ENCODE measurements around the gene HMCN2.

Gene HMCN2

GRCh38 chr9:130232899-130233586 is 32.5 kb upstream of the HMCN2 start:
- Histone ChIP-seq H3K27ac (no peak overlapping the region), H3K4me1 (ENCODE audit: low read depth, poor library complexity, severe bottlenecking) (no peaks in the 10 kb centered on the region), H2AFZ (ENCODE audit: low read depth) (no peak overlapping the region), H4K20me1 (ENCODE audit: insufficient read depth) (no peaks in the 10 kb centered on the region), H3K79me2 (ENCODE audit: insufficient read depth, low read depth) (no peaks in the 10 kb centered on the region), H3K36me3 (ENCODE audit: insufficient read depth) (no peaks in the 10 kb centered on the region), H3K4me3 (IDR thresholded peaks at IDR 0.05; ENCODE audit: insufficient read depth, low read depth, low read length) (no peak overlapping the region), H3K27me3 (ENCODE audit: insufficient read depth, low read depth) (no peaks in the 10 kb centered on the region), H3K4me2 (no peak overlapping the region), H3K9ac (no peak overlapping the region)
- no peak for TF ChIP-seq CTCF (conservative IDR thresholded peaks at IDR 0.05; ENCODE audit: low read depth, low read length)

- no peak overlapping the region for H3K9ac ChIP-seq
- no peaks in the 10 kb centered on the region for H3K36me3 ChIP-seq (ENCODE audit: insufficient read depth)
- H2AFZ ChIP-seq (ENCODE audit: low read depth): no peak overlapping the region
- no peaks in the 10 kb centered on the region for H3K79me2 ChIP-seq (ENCODE audit: insufficient read depth, low read depth)
- no peak overlapping the region for H3K4me3 ChIP-seq (IDR thresholded peaks at IDR 0.05; ENCODE audit: insufficient read depth, low read depth, low read length)
- TF ChIP-seq CTCF (conservative IDR thresholded peaks at IDR 0.05; ENCODE audit: low read depth, low read length): no peak
- H3K27me3 ChIP-seq (ENCODE audit: insufficient read depth, low read depth): no peaks in the 10 kb centered on the region
- H4K20me1 ChIP-seq (ENCODE audit: insufficient read depth): no peaks in the 10 kb centered on the region
- no peak overlapping the region for H3K4me2 ChIP-seq
- peaks cover under 1% of the 10 kb centered on the region for H3K4me1 ChIP-seq (ENCODE audit: low read depth, poor library complexity, severe bottlenecking)
- H3K27ac ChIP-seq: no peak overlapping the region
Measured at GRCh38 chr9:130233587-130233945, 32.0 kb upstream of the HMCN2 start.

GRCh38 chr9:130234340-130235260 is 31.0 kb upstream of the HMCN2 start:
- no peaks in the 10 kb centered on the region for H3K27me3 ChIP-seq (ENCODE audit: insufficient read depth, low read depth)
- no peak overlapping the region for H3K4me2 ChIP-seq
- H3K27ac ChIP-seq: no peak overlapping the region
- no peaks in the 10 kb centered on the region for H4K20me1 ChIP-seq (ENCODE audit: insufficient read depth)
- no peaks in the 10 kb centered on the region for H3K79me2 ChIP-seq (ENCODE audit: insufficient read depth, low read depth)
- TF ChIP-seq CTCF (conservative IDR thresholded peaks at IDR 0.05; ENCODE audit: low read depth, low read length): no peak
- H3K9ac ChIP-seq: no peak overlapping the region
- no peak overlapping the region for H3K4me3 ChIP-seq (IDR thresholded peaks at IDR 0.05; ENCODE audit: insufficient read depth, low read depth, low read length)
- H2AFZ ChIP-seq (ENCODE audit: low read depth): no peak overlapping the region
- peaks cover 11% of the 10 kb centered on the region for H3K4me1 ChIP-seq (ENCODE audit: low read depth, poor library complexity, severe bottlenecking)
- H3K36me3 ChIP-seq (ENCODE audit: insufficient read depth): no peaks in the 10 kb centered on the region

- Histone ChIP-seq H3K4me3 (IDR thresholded peaks at IDR 0.05; ENCODE audit: insufficient read depth, low read depth, low read length) (no peak overlapping the region), H3K36me3 (ENCODE audit: insufficient read depth) (no peaks in the 10 kb centered on the region)
Measured at GRCh38 chr9:130235558-130236435, 29.8 kb upstream of the HMCN2 start.

More at GRCh38 chr9:130235558-130236435, 29.8 kb upstream of the HMCN2 start:
- Histone ChIP-seq H3K27ac (no peak overlapping the region), H3K27me3 (ENCODE audit: insufficient read depth, low read depth) (no peaks in the 10 kb centered on the region), H3K4me2 (no peak overlapping the region; the same call in 1 of the 2 replicates), H3K79me2 (ENCODE audit: insufficient read depth, low read depth) (no peaks in the 10 kb centered on the region), H3K4me1 (ENCODE audit: low read depth, poor library complexity, severe bottlenecking) (peaks cover 23% of the 10 kb centered on the region), H4K20me1 (ENCODE audit: insufficient read depth) (no peaks in the 10 kb centered on the region), H3K9ac (no peak overlapping the region), H2AFZ (ENCODE audit: low read depth) (no peak overlapping the region)
- TF ChIP-seq CTCF (conservative IDR thresholded peaks at IDR 0.05; ENCODE audit: low read depth, low read length): peak; percentile 98
